Activated naive CD4-positive, alpha-beta T cell treated with anti-CD3 and anti-CD28 coated beads for 36 hours (primary cell): ENCODE results near the gene C1orf116. TPM values are rescaled to one million over a fixed set of nuclear protein-coding genes. Genes with fewer than 3 reads are reported as not detected.

ENCODE experiments used
- CTCF ChIA-PET: fragments of 350-600 bp; sonication (Branson Sonifier 250); formaldehyde crosslinking; loops from one replicate; lab custom pipeline; 2021; ENCODE audit warnings: antibody characterized with exemption; lab: Charles Lee
- DNase-seq: peaks from one replicate; pipeline ENCODE4 v3.0.0-alpha.2; 2020
- H3K27ac Mint-ChIP-seq: one replicate; pipeline ENCODE4 v1.8.0; 2021; ENCODE audit warnings: mild to moderate bottlenecking, mixed read lengths
- H3K27me3 Mint-ChIP-seq: one replicate; pipeline ENCODE4 v1.8.0; 2021; ENCODE audit warnings: low read depth, mixed read lengths
- H3K36me3 Mint-ChIP-seq: one replicate; pipeline ENCODE4 v1.8.0; 2021; ENCODE audit warnings: low read depth, mixed read lengths
- H3K4me1 Mint-ChIP-seq: one replicate; pipeline ENCODE4 v1.8.0; 2021; ENCODE audit warnings: low read depth, mixed read lengths
- H3K4me3 Mint-ChIP-seq: one replicate; pipeline ENCODE4 v1.8.0; 2021; ENCODE audit warnings: mild to moderate bottlenecking, moderate library complexity, mixed read lengths
- H3K9me3 Mint-ChIP-seq: one replicate; pipeline ENCODE4 v1.8.0; 2021; ENCODE audit warnings: mixed read lengths
- intact Hi-C: fragments of 100-400 bp; cut with micrococcal nuclease; formaldehyde crosslinking; loops from one replicate; pipeline ENCODE4 v1.15.1; 2023
- total RNA-seq, 2 experiments: library from RNA; stranded (reverse); gene quantifications; one replicate each; pipeline ENCODE4 v1.2.3, GENCODE V29; 2021

C1orf116 gene
- total RNA-seq, 2 experiments from 2014 or later: not detected

DNA sequence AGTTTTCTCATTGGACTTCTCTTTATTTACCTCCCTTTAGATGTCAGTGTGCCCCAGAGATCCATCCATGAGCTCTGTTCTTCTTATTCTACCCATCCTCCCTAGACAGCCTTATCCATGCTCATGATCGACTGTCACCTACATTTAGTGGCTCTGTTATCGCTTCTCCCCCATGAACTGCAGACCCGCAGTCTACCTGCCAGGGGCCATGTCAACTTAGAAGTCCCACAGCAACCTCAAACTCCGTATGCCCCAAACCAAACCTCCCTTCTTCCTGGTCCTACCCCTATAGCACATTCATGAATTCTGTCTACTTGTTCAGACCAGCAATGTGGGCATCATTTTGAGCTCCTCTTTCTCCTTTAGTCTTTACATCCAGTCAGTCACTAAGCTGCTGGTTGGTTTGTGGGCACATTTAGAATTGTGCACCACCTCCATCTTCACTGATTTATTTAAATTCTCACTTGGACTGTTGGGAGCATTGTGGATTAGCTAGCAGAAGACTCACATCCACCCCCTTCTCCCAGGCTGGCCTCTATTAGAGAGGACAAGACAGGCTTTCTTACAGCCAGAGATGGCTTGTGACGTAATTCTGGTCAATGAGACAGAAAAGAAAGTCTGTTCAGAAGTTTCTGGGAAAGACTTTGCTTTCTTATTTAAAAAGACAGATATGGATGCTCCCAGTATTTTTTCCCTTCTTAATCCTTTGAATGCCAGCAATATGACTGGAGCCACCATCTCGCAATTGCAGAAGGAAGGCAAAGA, 19.1 kb downstream of the C1orf116 start:
- CTCF ChIA-PET: interaction anchor here (0.7 kb wide), 1 partner anchor 8 kb away, joined by 3 read pairs; no protein-coding TSS in a partner anchor
- intact Hi-C loops: no loop called here
- H3K27ac Mint-ChIP-seq: no peak overlapping the region
- H3K36me3 Mint-ChIP-seq: no peaks in the 10 kb centered on the region
- no peaks in the 10 kb centered on the region for H3K9me3 Mint-ChIP-seq
- DNase-seq: no peak
- H3K4me1 Mint-ChIP-seq: no peaks in the 10 kb centered on the region
- H3K27me3 Mint-ChIP-seq: peaks cover 6% of the 10 kb centered on the region
- H3K4me3 Mint-ChIP-seq: no peak overlapping the region

DNA sequence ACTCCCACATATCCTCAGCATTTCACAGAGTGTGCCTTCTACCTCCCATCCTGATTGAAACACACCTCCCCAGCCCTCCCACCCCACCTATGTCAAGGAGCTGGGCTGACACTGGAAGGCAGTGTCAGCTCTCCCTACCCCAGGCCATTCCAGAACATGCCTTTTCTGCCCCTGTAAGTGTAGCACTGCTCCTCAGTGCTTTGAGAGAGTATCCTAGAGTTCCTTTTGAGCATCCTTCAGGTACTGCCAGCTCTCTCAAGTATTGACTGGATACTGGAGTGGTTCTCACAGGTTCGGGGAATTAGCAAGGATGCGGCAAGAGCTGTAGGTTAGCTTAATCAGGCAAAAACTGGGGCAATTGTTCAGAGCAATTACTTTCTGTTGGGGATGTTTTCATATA, 21.8 kb downstream of the C1orf116 start:
- Mint-ChIP-seq H3K4me3 (no peak overlapping the region), H3K36me3 (no peaks in the 10 kb centered on the region), H3K27ac (no peak overlapping the region), H3K27me3 (peaks cover 6% of the 10 kb centered on the region), H3K9me3 (no peaks in the 10 kb centered on the region), H3K4me1 (no peaks in the 10 kb centered on the region)
- intact Hi-C loops: no loop called here
- no peak for DNase-seq
- CTCF ChIA-PET: interaction anchor here (0.8 to 1.1 kb wide), 2 partner anchors 28 to 65 kb away, joined by 3 to 4 read pairs; no protein-coding TSS in a partner anchor

DNA sequence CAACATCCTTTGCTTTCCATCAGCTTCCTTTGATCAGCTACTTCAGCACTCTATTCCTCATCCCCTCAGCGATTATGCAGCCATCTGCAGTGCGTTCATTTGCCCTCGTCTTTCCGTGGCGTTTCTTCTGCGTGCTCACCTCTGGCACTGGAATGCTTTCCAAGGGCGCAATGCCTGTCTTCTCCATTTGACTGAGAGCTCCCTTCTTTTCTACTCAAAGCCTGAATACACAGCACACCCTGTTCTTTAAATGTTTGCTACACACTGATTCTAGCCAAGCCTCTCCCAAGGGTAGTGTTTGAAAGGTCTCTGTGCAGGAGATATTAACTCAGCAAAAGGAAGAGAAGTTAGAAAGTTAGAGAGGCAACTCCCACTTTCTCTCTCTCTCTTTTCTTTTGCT, 22.6 kb downstream of the C1orf116 start:
- intact Hi-C loops: loop anchor here (5.0 kb wide), 1 partner anchor 67 kb away; no protein-coding TSS in a partner anchor
- CTCF ChIA-PET: no interaction called here

DNA sequence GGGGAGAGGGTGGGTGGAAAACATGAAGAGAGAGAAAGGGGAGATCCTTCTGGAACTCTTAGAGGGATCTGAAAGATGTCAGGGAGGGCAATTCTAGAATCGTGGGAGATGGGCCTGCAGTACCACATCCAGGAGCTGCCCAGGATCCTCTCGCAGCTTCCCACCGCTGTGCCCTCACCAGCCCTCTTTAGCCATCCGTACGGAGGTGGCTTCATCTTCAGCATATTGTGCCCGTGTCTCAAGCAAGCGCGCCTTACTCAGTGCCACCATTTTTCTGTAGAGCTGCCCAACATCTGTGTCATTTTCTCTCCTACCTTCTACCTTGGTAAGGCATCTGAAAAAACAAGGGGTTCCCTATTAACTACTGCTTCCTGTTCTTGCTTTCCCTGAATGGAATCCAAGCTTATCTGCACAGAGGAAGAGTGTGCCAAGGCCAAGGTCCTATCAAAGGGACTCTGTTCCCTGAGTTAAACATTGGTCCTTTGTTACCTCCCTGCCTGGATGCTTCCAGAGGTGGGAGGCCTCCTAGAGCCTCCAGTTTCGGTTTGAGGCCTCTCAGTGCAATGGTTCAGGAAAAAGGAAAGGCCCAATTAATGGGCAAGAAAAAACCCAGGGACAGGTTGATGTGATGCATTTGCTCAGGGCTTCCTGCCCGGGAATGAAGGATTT, 23.2 kb downstream of the C1orf116 start:
- CTCF ChIA-PET: interaction anchor here (1.1 kb wide), 1 partner anchor 12 kb away, joined by 3 read pairs; no protein-coding TSS in a partner anchor
- no peak overlapping the region for H3K4me3 Mint-ChIP-seq
- no peak for DNase-seq
- intact Hi-C loops: loop anchor here (5.0 kb wide), 1 partner anchor 68 kb away; no protein-coding TSS in a partner anchor
- H3K36me3 Mint-ChIP-seq: no peaks in the 10 kb centered on the region
- no peak overlapping the region for H3K27ac Mint-ChIP-seq
- peaks cover 2% of the 10 kb centered on the region for H3K4me1 Mint-ChIP-seq
- H3K9me3 Mint-ChIP-seq: no peaks in the 10 kb centered on the region
- H3K27me3 Mint-ChIP-seq: peaks cover 5% of the 10 kb centered on the region

More for the DNA sequence above, 22.6 kb downstream of the C1orf116 start:
- Mint-ChIP-seq H3K27me3 (peaks cover 8% of the 10 kb centered on the region), H3K36me3 (no peaks in the 10 kb centered on the region), H3K4me3 (no peak overlapping the region), H3K4me1 (no peaks in the 10 kb centered on the region), H3K9me3 (no peaks in the 10 kb centered on the region), H3K27ac (no peak overlapping the region)
- no peak for DNase-seq

DNA sequence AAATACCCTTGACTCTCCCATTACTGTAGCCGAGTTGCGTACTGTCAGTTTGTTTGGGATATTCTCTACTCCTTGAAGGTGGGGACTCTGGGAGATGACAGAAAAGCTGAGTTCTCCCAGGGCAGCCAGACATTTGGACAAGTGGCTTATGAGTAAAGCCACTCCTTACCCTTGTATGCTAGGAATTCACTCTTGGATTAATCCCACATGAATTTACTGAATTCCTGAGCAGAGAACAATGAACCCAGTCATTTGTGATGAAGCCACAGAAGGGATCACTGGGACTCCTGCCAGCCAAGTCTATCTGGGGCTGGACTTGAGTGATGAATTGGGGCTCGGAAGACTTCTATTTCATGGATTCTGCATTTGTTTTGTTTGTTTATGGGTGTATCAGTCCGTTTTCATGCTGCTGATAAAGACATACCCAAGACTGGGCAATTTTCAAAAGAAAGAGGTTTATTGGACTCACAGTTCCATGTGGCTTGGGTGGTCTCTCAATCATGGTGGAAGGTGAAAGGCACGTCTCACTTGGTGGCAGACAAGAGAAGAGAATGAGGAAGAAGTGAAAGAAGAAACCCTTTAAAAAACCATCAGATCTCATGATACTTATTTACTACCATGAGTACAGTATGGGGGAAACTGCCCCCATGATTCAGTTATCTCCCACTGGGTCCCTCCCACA, 25.1 kb downstream of the C1orf116 start:
- intact Hi-C loops: loop anchor here (5.0 kb wide), 1 partner anchor 70 kb away; no protein-coding TSS in a partner anchor
- Mint-ChIP-seq H3K4me3 (no peak overlapping the region), H3K27ac (no peak overlapping the region), H3K4me1 (peaks cover 2% of the 10 kb centered on the region), H3K9me3 (no peaks in the 10 kb centered on the region), H3K27me3 (peaks cover 2% of the 10 kb centered on the region), H3K36me3 (no peaks in the 10 kb centered on the region)
- no peak for DNase-seq
- CTCF ChIA-PET: interaction anchor here (1.2 to 4.3 kb wide), 4 partner anchors 12 to 62 kb away, joined by 3 to 23 read pairs (median 8); no protein-coding TSS in a partner anchor

DNA sequence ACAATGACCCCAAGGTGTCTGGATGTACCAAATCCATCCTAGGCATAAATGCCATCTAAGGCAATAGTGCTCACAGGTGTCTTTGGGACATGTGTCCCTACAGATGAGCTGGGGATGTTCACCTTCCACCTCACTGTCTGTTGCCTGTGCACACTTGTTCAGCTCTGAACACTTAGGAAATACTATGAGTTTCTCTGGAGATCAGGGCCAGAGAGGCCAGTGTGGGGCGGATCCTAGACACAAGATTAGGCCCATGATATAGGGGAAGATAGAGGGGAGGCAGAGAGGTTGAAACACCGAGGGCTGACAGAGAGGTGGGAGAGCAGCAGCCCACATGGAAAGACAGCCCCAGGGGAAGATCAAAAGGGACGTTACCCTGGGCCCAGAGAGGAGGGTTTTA, 25.6 kb downstream of the C1orf116 start:
- H3K27me3 Mint-ChIP-seq: peaks cover 2% of the 10 kb centered on the region
- CTCF ChIA-PET: interaction anchor here (0.9 to 4.3 kb wide), 8 partner anchors 13 to 85 kb away, joined by 3 to 23 read pairs (median 6); partner anchors contain the start of gene FCMR

DNA sequence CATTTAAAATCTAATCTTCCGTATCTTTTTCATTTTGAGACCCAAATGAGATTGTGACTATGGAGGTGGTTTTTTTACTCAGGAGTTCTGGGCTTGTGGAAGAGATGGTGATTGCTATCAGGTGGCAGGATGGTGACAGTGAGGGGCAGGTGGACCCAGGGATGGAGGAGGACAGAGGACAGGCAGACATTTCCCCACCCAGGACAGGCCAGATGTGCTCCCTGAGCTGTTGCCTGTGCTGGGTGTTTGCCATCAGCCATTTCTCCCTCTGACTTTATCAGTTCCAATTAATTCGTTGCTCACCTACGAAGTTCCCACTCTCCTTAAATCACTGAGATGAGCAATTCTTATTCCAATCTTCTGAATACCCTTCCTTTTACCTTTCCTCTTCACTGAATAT, 26.5 kb downstream of the C1orf116 start:
- Mint-ChIP-seq H3K4me3 (no peak overlapping the region), H3K36me3 (no peaks in the 10 kb centered on the region), H3K27me3 (peaks cover 2% of the 10 kb centered on the region), H3K27ac (no peak overlapping the region), H3K9me3 (no peaks in the 10 kb centered on the region), H3K4me1 (peaks cover 2% of the 10 kb centered on the region)
- intact Hi-C loops: loop anchor here (5.0 kb wide), 1 partner anchor 71 kb away; no protein-coding TSS in a partner anchor
- CTCF ChIA-PET: interaction anchor here (0.8 to 4.4 kb wide), 14 partner anchors 7 to 85 kb away, joined by 3 to 23 read pairs (median 4); partner anchors contain the start of genes C1orf116 and FCMR
- DNase-seq: no peak

More for the DNA sequence above, 25.6 kb downstream of the C1orf116 start:
- Mint-ChIP-seq H3K4me3 (no peak overlapping the region), H3K9me3 (no peaks in the 10 kb centered on the region), H3K36me3 (no peaks in the 10 kb centered on the region), H3K4me1 (peaks cover 2% of the 10 kb centered on the region), H3K27ac (no peak overlapping the region)
- intact Hi-C loops: loop anchor here (5.0 kb wide), 1 partner anchor 70 kb away; no protein-coding TSS in a partner anchor
- DNase-seq: no peak

DNA sequence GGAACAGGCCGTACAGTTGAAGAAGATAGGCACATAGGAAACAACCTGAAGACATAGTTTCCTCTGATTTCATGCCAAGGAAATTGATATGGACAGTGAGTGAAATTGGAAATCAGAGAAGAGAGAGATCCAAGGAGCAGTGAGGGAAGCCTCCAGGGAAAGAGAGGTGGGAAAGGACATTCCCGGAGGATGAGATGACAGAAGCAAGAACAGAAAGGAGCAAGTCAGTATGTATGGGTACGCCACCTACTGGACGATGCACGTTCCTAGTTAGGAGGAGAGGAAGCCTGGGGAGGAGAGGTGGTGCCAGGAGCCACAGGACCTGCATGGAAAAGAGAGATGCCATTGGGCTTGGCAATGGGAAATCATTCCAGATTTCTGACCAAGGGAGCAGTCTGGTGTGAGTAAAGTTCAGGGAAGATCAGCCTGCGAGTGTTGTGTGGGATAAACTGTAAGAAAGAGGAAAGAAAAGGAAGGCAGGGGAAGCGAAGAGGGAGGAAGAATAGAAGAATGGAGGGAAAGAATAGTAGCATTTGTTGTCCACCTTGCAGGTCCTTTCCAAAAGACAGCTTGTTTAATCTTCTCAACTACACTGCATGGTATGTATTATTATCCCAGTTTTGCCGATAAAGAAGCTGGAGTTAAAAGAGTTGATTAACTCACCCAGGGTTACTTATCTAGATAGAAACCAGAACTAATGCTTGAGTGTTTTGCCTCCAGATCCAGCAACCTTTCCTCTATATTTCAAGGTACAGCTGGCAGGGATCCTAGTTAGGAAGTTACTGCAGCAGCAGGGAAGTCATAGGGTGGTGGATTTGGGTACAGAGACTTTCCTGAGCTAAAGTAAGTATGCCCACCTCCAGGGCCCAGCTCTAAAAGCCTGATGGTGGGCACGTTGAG, 27.4 kb downstream of the C1orf116 start:
- Mint-ChIP-seq H3K4me1 (peaks cover 2% of the 10 kb centered on the region), H3K27me3 (peaks cover 2% of the 10 kb centered on the region), H3K36me3 (no peaks in the 10 kb centered on the region), H3K27ac (no peak overlapping the region), H3K9me3 (no peaks in the 10 kb centered on the region), H3K4me3 (no peak overlapping the region)
- CTCF ChIA-PET: interaction anchor here (0.7 to 4.4 kb wide), 24 partner anchors 8 to 426 kb away, joined by 3 to 23 read pairs (median 4); partner anchors contain the start of gene C1orf116
- DNase-seq: peak; percentile 62
- intact Hi-C loops: loop anchor here (5.0 kb wide), 1 partner anchor 72 kb away; no protein-coding TSS in a partner anchor

DNA sequence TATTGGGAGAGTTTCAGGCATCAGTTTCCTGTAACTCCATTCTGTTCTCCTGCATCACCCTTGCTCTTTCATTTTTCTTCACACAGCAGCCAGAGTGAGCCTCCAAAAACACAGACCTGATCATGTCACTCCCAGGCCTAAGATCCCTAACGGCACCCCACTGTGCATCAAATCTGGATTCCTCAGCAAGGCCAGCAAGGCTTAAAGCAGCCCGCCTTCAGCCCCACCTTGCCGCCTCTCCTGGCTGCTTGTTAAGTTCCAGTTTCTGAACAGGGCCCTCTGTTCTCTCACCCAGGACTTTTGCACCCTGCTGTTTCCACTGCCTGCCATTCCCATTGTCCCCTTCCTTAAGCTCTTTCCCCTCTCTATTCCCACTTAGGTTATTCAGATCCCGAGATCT, 29.3 kb downstream of the C1orf116 start:
- CTCF ChIA-PET: interaction anchor here (0.6 to 4.4 kb wide), 8 partner anchors 12 to 254 kb away, joined by 3 to 23 read pairs (median 4); no protein-coding TSS in a partner anchor
- Mint-ChIP-seq H3K27ac (no peak overlapping the region), H3K27me3 (peaks cover 2% of the 10 kb centered on the region), H3K9me3 (no peaks in the 10 kb centered on the region), H3K36me3 (no peaks in the 10 kb centered on the region), H3K4me3 (no peak overlapping the region), H3K4me1 (peaks cover 2% of the 10 kb centered on the region)
- DNase-seq: no peak
- intact Hi-C loops: no loop called here

DNA sequence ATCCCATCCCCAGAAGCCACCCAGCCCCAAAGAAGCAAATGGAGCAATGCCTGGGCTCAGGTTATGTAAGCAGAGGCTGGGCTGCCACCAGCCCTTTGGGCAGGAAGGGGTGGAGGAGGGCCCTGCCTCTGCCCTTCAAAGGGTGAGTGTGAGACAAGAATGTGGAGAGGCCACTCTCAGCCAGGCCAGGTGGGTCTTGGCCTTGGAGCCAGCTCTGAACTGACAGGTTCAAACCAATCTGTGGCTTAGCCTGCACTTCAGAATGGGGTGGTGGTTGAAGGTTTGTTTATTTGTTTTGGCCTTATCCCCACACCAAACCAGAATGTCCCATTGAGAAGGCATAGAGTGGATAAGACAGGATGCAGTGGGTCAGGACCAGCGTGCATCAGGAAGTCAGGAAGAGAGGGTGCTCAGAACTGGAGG, 29.8 kb downstream of the C1orf116 start:
- peaks cover 2% of the 10 kb centered on the region for H3K4me1 Mint-ChIP-seq
- DNase-seq: no peak
- CTCF ChIA-PET: interaction anchor here (4.4 kb wide), 1 partner anchor 67 kb away, joined by 21 read pairs; no protein-coding TSS in a partner anchor
- H3K27ac Mint-ChIP-seq: no peak overlapping the region
- intact Hi-C loops: no loop called here
- H3K27me3 Mint-ChIP-seq: peaks cover 2% of the 10 kb centered on the region
- no peaks in the 10 kb centered on the region for H3K9me3 Mint-ChIP-seq
- H3K4me3 Mint-ChIP-seq: no peak overlapping the region
- no peaks in the 10 kb centered on the region for H3K36me3 Mint-ChIP-seq
